Measurements from ENCODE around the gene RAB43.

RAB43 gene

DNA sequence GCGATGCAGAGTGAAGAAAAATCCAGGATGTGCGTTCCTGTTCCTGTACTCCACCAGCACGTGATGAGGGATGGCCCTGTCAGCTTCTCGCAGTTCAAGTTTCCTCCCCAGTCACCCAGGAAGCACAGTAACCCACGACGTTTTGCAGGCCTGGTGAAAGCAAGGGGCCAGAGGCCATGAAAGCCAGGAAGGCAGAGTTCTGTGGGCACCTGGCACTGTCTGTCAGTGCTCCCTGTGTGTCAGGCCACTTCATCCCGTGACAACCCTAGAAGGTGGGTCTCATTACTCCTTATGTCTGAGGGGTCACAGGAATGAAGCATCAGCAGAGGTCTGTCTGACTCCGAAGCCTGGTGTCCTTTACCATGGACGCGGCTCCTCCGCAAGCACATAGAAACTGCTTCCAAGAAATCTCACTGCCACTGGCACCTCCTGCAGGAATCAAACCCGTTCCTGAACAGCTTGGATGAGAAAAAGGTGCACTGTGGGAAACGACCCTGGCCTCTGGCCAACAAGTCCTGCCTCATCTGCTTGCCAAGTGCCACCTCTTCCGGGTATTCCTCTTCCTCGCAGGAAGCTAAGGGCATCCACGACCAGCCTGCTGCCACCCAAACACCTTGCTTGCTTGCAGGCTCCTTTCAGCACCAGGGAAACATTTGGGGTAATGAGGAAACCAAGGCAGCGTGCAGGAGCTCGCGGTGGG is 14.6 kb downstream of the RAB43 start:
- no peak for DNase-seq (ENCODE audit: extremely low read depth, low read depth)
- TF ChIP-seq, protein P1, sequence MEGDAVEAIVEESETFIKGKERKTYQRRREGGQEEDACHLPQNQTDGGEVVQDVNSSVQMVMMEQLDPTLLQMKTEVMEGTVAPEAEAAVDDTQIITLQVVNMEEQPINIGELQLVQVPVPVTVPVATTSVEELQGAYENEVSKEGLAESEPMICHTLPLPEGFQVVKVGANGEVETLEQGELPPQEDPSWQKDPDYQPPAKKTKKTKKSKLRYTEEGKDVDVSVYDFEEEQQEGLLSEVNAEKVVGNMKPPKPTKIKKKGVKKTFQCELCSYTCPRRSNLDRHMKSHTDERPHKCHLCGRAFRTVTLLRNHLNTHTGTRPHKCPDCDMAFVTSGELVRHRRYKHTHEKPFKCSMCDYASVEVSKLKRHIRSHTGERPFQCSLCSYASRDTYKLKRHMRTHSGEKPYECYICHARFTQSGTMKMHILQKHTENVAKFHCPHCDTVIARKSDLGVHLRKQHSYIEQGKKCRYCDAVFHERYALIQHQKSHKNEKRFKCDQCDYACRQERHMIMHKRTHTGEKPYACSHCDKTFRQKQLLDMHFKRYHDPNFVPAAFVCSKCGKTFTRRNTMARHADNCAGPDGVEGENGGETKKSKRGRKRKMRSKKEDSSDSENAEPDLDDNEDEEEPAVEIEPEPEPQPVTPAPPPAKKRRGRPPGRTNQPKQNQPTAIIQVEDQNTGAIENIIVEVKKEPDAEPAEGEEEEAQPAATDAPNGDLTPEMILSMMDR (IDR thresholded peaks at IDR 0.05; ENCODE audit: low read depth, low read length) = no peak

- no peak for DNase-seq (ENCODE audit: extremely low read depth, low read depth)
- TF ChIP-seq, protein P1 (IDR thresholded peaks at IDR 0.05; ENCODE audit: low read depth, low read length) = no peak
Measured at GRCh38 chr3:129106320-129106719, 15.3 kb downstream of the RAB43 start.

- TF ChIP-seq, protein P1 (IDR thresholded peaks at IDR 0.05; ENCODE audit: low read depth, low read length) = no peak
- DNase-seq (ENCODE audit: extremely low read depth, low read depth) = no peak
Measured at GRCh38 chr3:129105862-129106261, 15.7 kb downstream of the RAB43 start.

DNA sequence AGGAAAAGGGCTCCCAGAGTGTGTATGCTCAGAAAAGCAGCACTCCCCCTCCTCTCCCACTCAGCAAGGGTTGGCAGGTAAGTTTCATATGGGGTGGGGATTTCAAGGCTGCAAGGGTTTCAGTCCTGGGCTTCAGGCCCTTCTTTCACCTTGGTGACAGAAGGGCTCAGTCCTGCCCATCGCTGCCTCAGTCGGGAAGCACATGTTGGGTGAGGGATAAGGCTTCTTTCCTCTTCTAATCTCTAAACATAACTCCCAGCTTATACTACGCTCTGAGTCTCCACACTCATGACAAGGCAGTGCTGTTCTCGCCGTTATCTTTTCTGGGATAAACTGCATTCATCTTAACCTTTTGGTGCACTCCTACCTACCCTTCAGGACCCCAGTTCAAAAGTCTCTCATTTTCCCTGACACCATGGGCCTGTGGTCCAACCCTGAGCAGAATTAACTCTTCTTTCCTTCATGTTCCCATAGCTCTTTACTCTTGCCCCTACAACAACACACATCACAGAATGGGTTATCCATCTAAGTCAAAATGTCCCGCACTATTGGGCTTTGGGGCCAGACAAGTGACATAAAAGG is 17.0 kb downstream of the RAB43 start:
- no peak for DNase-seq (ENCODE audit: extremely low read depth, low read depth)
- TF ChIP-seq, protein P1 (IDR thresholded peaks at IDR 0.05; ENCODE audit: low read depth, low read length) = no peak

GRCh38 chr3:129104051-129104450 is 17.6 kb downstream of the RAB43 start:
- DNase-seq (ENCODE audit: extremely low read depth, low read depth) = no peak
- TF ChIP-seq, protein P1 (IDR thresholded peaks at IDR 0.05; ENCODE audit: low read depth, low read length) = no peak

GRCh38 chr3:129103296-129103695 is 18.3 kb downstream of the RAB43 start:
- TF ChIP-seq, protein P1 (IDR thresholded peaks at IDR 0.05; ENCODE audit: low read depth, low read length) = no peak
- DNase-seq (ENCODE audit: extremely low read depth, low read depth) = no peak

DNA sequence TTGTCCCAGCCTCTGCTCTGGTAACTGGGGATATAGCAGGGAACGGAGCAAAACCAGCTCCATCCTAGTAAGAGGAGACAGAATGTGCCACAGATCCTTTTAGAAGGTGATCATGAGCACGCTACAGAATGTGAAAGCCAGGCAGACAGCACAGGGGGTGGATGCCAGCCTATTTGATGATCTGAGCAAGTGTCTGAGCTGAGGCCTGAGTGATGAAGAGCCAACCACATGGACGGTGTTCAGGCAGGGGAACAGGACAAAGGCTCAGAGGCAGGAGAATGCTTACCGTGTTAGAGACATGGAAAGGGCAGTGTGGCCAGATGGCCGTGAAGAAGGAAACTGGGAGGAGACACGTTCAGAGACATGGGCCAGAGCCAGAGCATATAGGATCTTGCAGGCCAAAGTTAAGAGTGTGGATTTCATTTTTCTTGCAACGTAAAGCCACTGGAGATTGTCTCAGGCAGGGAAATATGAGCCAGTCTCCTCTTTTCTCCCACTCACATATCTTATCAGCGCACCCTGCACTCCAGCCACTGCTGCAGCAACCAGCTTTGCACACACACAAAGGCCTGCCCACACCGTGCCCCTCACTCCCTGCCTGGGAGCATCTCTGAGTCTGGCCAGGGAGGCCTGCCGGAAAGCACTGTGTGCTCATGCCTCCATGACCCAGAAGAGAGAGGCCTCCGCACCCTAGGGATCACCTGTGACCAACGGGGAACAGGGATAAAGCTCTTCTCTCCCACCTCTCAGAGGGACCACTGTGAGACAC is 20.1 kb downstream of the RAB43 start:
- TF ChIP-seq, protein P1 (IDR thresholded peaks at IDR 0.05; ENCODE audit: low read depth, low read length) = no peak
- no peak for DNase-seq (ENCODE audit: extremely low read depth, low read depth)
